ENCODE measurements around the gene TTC22. TPM values are rescaled to one million over a fixed set of nuclear protein-coding genes. Genes with fewer than 3 reads are reported as not detected.

TTC22 gene
- polyA plus RNA-seq, 2 of the 4 experiments (the other 2 are of a cell fraction), result not detected

GRCh38 chr1:54767526-54767925, 33.6 kb downstream of the TTC22 start:
- H3K4me2 ChIP-seq, result no peak overlapping the region
- no peak overlapping the region for H3K4me3 ChIP-seq
- CTCF ChIA-PET, result no interaction called here
- DNase-seq (ENCODE audit: low read depth in 1 of 2, low spot score in 1 of 2) (no peak), ATAC-seq (no peak), FAIRE-seq (no peak)
- H3K4me1 ChIP-seq, result no peaks in the 10 kb centered on the region
- no peak overlapping the region for H3K27ac ChIP-seq
- 32% methylated on average over 6 of the region's 6 CpGs for WGBS (ENCODE audit: missing lambda C conversion rate)
- TF ChIP-seq SMC3 (IDR thresholded peaks at IDR 0.05), result no peak
- no peak for TF ChIP-seq KDM5A (IDR thresholded peaks at IDR 0.05)
- no peak for TF ChIP-seq HDAC2 (IDR thresholded peaks at IDR 0.05)
- H3K9me3 ChIP-seq, result no peaks in the 10 kb centered on the region
- POLR2A ChIA-PET, result no interaction called here

- WGBS (ENCODE audit: missing lambda C conversion rate), result 34% methylated on average over 4 of the region's 4 CpGs
- CTCF ChIA-PET, result no interaction called here
- Histone ChIP-seq H3K4me1 (no peaks in the 10 kb centered on the region), H3K4me3 (no peak overlapping the region), H3K4me2 (no peak overlapping the region), H3K27ac (no peak overlapping the region), H3K9me3 (no peaks in the 10 kb centered on the region)
- ATAC-seq (no peak), DNase-seq (ENCODE audit: low read depth in 1 of 2, low spot score in 1 of 2) (no peak), FAIRE-seq (no peak)
- TF ChIP-seq ZC3H11A (IDR thresholded peaks at IDR 0.05), result no peak
- no peak for TF ChIP-seq JUNB (IDR thresholded peaks at IDR 0.05)
- TF ChIP-seq PHF8 (IDR thresholded peaks at IDR 0.05; ENCODE audit: borderline replicate concordance, low read depth), result no peak
- no peak for TF ChIP-seq RARB (CRISPR knock-in tag; IDR thresholded peaks at IDR 0.05)
- POLR2A ChIA-PET, result no interaction called here
Measured at GRCh38 chr1:54766726-54767125, 34.4 kb downstream of the TTC22 start.

GRCh38 chr1:54764922-54765561, 36.1 kb downstream of the TTC22 start:
- WGBS (ENCODE audit: missing lambda C conversion rate), result 40% methylated on average over 13 of the region's 13 CpGs
- no peaks in the 10 kb centered on the region for H3K4me1 ChIP-seq
- H3K9me3 ChIP-seq, result no peaks in the 10 kb centered on the region
- peak overlapping the region; percentile 44 for H3K4me3 ChIP-seq
- FAIRE-seq (no peak), DNase-seq (ENCODE audit: low read depth in 1 of 2, low spot score in 1 of 2) (no peak), ATAC-seq (peak; percentile 46 to 52)
- CTCF ChIA-PET, result interaction anchor here (0.7 to 1.0 kb wide), 2 partner anchors 9 to 185 kb away, joined by 3 read pairs; no protein-coding TSS in a partner anchor
- H3K4me2 ChIP-seq, result peak overlapping the region; percentile 72
- POLR2A ChIA-PET, result no interaction called here
- H3K27ac ChIP-seq, result peak overlapping the region; percentile 41 to 78; a peak in 5 of 6 replicates
- TF ChIP-seq REST (IDR thresholded peaks at IDR 0.05), result no peak
- no peak for TF ChIP-seq EHF (CRISPR knock-in tag; IDR thresholded peaks at IDR 0.05)
- no peak for TF ChIP-seq MAZ (IDR thresholded peaks at IDR 0.05; ENCODE audit: borderline replicate concordance, low read depth, low read length)
- no peak for TF ChIP-seq CBX2 (IDR thresholded peaks at IDR 0.05; ENCODE audit: borderline replicate concordance, low read depth)
- TF ChIP-seq SREBF2 (IDR thresholded peaks at IDR 0.05), result no peak
- no peak for TF ChIP-seq ZFP36 (IDR thresholded peaks at IDR 0.05; ENCODE audit: borderline replicate concordance, partially characterized antibody)
- TF ChIP-seq CBX8 (IDR thresholded peaks at IDR 0.05), result no peak
- TF ChIP-seq EP300 (IDR thresholded peaks at IDR 0.05), result no peak
- TF ChIP-seq TP53 (CRISPR knock-in tag; IDR thresholded peaks at IDR 0.05), result no peak
- TF ChIP-seq RCOR1 (IDR thresholded peaks at IDR 0.05; ENCODE audit: low read depth, low read length), result no peak
- no peak for TF ChIP-seq PHF8 (IDR thresholded peaks at IDR 0.05; ENCODE audit: borderline replicate concordance, low read depth)
- no peak for TF ChIP-seq NR3C1 (IDR thresholded peaks at IDR 0.05)
- TF ChIP-seq HOXB5 (CRISPR knock-in tag; IDR thresholded peaks at IDR 0.05), result no peak
- TF ChIP-seq TFCP2L1 (CRISPR knock-in tag; IDR thresholded peaks at IDR 0.05), result no peak
- no peak for TF ChIP-seq HES2 (IDR thresholded peaks at IDR 0.05)
- no peak for TF ChIP-seq JUN (IDR thresholded peaks at IDR 0.05)
- TF ChIP-seq MAX (IDR thresholded peaks at IDR 0.05), result no peak
- no peak for TF ChIP-seq GATA3 (IDR thresholded peaks at IDR 0.05; ENCODE audit: borderline replicate concordance)
- no peak for TF ChIP-seq HEYL (CRISPR knock-in tag; IDR thresholded peaks at IDR 0.05)
- TF ChIP-seq E2F6 (IDR thresholded peaks at IDR 0.05; ENCODE audit: borderline replicate concordance, low read depth), result no peak

All from A549 (cell line).